Gastroesophageal sphincter (tissue), 3 donors: ENCODE measurements around the gene RPS6KC1.
"Not testable (repeated sequence)": the region's sequence is repeated elsewhere in the genome, so short reads cannot be mapped to it uniquely, and the experiment has no call there.

Source experiments
- CTCF ChIP-seq, 4 experiments: fragments of 200-600 bp in 2 of 4; fragments of 450-650 bp in 2 of 4; sonication (generic) in 1 of 4; IDR thresholded peaks; one replicate each; pipeline ENCODE4 v1.5.1; 2017 to 2019; ENCODE audit warnings: antibody characterized with exemption in 4 of 4, mild to moderate bottlenecking in 2 of 4, moderate library complexity in 2 of 4
- EP300 ChIP-seq: sonication (generic); formaldehyde crosslinking; IDR thresholded peaks from one replicate; pipeline ENCODE4 v1.6.1; 2017; ENCODE audit warnings: antibody characterized with exemption, mild to moderate bottlenecking
- POLR2A ChIP-seq, 2 donors: fragments of 450-650 bp; IDR thresholded peaks; one replicate each; pipeline ENCODE4 v1.6.1; 2017; ENCODE audit warnings: antibody characterized with exemption in 2 of 2, mild to moderate bottlenecking in 2 of 2, moderate library complexity in 1 of 2

- TF ChIP-seq CTCF (IDR thresholded peaks at IDR 0.05); POLR2A (IDR thresholded peaks at IDR 0.05); EP300: not testable (repeated sequence)
These were observed 5.5 kb upstream of the RPS6KC1 start for GRCh38 chr1:213045321-213046226.
